Hepatocyte (in vitro differentiated cells): ENCODE results near the gene FGF4. TPM values are rescaled to one million over a fixed set of nuclear protein-coding genes. Genes with fewer than 3 reads are reported as not detected.

Experiments
- DNase-seq: peaks from one replicate; pipeline ENCODE4 v3.0.0-alpha.2; 2016; ENCODE audit warnings: low spot score
- H2AFZ ChIP-seq: fragments of 200-600 bp; sonication (generic); 2 replicates; pipeline ENCODE4 v1.6.0; 2016; ENCODE audit warnings: antibody characterized with exemption, mild to moderate bottlenecking
- H3K27ac ChIP-seq: fragments of 200-600 bp; sonication (generic); 2 replicates; pipeline ENCODE4 v1.5.1; 2016; ENCODE audit warnings: mild to moderate bottlenecking
- H3K27me3 ChIP-seq: fragments of 200-600 bp; sonication (generic); 2 replicates; pipeline ENCODE4 v1.6.1; 2016
- H3K36me3 ChIP-seq: fragments of 200-600 bp; sonication (generic); replicated peaks from 2 replicates; pipeline ENCODE4 v1.5.1; 2016; ENCODE audit warnings: low read depth; ENCODE audit not compliant: insufficient read depth
- H3K4me1 ChIP-seq: fragments of 200-600 bp; sonication (generic); 2 replicates; pipeline ENCODE4 v1.5.1; 2016; ENCODE audit warnings: mild to moderate bottlenecking, moderate library complexity; ENCODE audit not compliant: insufficient read depth
- H3K4me2 ChIP-seq: fragments of 200-600 bp; sonication (generic); 2 replicates; pipeline ENCODE4 v1.6.0; 2016
- H3K4me3 ChIP-seq: fragments of 200-600 bp; sonication (generic); 2 replicates; pipeline ENCODE4 v1.5.1; 2016; ENCODE audit warnings: mild to moderate bottlenecking
- H3K79me2 ChIP-seq: fragments of 200-600 bp; sonication (generic); 2 replicates; pipeline ENCODE4 v1.6.0; 2017; ENCODE audit warnings: mild to moderate bottlenecking
- H3K9me2 ChIP-seq: fragments of 200-600 bp; sonication (generic); replicated peaks from 2 replicates; pipeline ENCODE4 v1.6.0; 2017; ENCODE audit warnings: mild to moderate bottlenecking; ENCODE audit not compliant: insufficient read depth
- H3K9me3 ChIP-seq: fragments of 200-600 bp; sonication (generic); 2 replicates; pipeline ENCODE4 v1.5.1; 2016; ENCODE audit warnings: low read depth, mild to moderate bottlenecking
- H4K20me1 ChIP-seq: fragments of 200-600 bp; sonication (generic); 2 replicates; pipeline ENCODE4 v1.6.0; 2016; ENCODE audit warnings: mild to moderate bottlenecking; ENCODE audit not compliant: insufficient read depth, poor library complexity, severe bottlenecking
- CTCF ChIP-seq: fragments of 200-600 bp; sonication (generic); IDR thresholded peaks from 2 replicates; pipeline ENCODE4 v1.5.1; 2016; ENCODE audit warnings: antibody characterized with exemption, mild to moderate bottlenecking; ENCODE audit not compliant: poor library complexity
- EZH2 ChIP-seq: fragments of 200-600 bp; sonication (generic); IDR thresholded peaks from 2 replicates; pipeline ENCODE4 v1.6.1; 2016; ENCODE audit warnings: antibody characterized with exemption, mild to moderate bottlenecking, borderline replicate concordance
- EZH2phosphoT487 ChIP-seq: fragments of 200-600 bp; sonication (generic); IDR thresholded peaks from one replicate; pipeline ENCODE4 v1.6.1; 2018; ENCODE audit warnings: antibody characterized with exemption, mild to moderate bottlenecking, low read depth, moderate library complexity; ENCODE audit not compliant: unreplicated experiment, severe bottlenecking
- WGBS: methylation state at CpG from one replicate; pipeline ENCODE4 v1.1.6; 2016; ENCODE audit warnings: low lambda C conversion rate; ENCODE audit errors: missing lambda C conversion rate; 5-methylcytosine and 5-hydroxymethylcytosine counted together
- polyA plus RNA-seq: library from polyadenylated mRNA; unstranded; fragments of >200 nt; fragmentation: Nextera tagmentation; extraction: Ambion mirVana; gene quantifications from 2 replicates; pipeline ENCODE4 v1.2.1, GENCODE V29; 2016
- total RNA-seq: library from RNA; depleted of rRNA; stranded (reverse); fragments of >200 nt; gene quantifications from 2 replicates; pipeline ENCODE4 v1.2.3, GENCODE V29; 2014

Gene FGF4
- not detected in 2 replicates for total RNA-seq
- polyA plus RNA-seq: not detected in 2 replicates

DNA sequence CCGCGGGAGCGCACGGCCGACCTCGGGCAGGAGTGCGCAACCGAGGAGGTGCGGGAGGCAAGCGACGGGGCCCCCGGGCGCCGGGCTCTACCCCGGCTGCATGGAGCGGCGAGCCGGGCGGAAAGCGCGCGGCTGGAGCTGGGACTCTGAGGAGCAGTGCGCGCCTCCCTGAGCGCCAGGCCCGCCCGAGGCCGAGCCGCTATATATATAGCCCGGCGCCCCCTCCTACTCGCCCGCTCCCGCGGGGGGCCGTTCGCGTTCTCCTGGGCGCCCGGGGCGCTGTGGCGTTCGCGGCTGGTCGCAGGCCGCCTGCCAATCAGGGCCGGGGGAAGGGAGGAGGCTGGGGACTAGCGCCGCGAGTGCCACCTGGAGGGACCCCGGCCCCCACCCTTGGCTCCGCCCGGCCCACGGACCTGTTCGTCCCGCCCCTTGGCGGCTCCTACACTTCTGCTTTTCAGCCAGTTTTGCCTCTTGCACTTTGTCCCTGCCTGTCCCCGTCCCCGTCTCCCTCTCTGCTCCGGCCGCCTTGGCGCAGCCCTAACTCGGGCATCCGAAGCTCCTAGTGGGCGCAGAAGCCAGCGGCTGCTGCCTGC, at the start of gene FGF4:
FGF4 (minus strand) TSS at position 179 of the 593 bp plus-strand sequence. CDS start 257 bp downstream, outside the sequence.
- TF ChIP-seq CTCF: no peak
- no peak for TF ChIP-seq EZH2phosphoT487
- H3K79me2 ChIP-seq: no peaks in the 10 kb centered on the region
- no peaks in the 10 kb centered on the region for H3K4me1 ChIP-seq
- H3K27me3 ChIP-seq: peaks cover 79% of the 10 kb centered on the region
- H4K20me1 ChIP-seq: no peaks in the 10 kb centered on the region
- H3K4me3 ChIP-seq: no peak within 1 kb of the TSS
- H3K9me3 ChIP-seq: no peaks in the 10 kb centered on the region
- no peaks in the 10 kb centered on the region for H3K36me3 ChIP-seq
- H3K27ac ChIP-seq: no peak within 1 kb of the TSS
- 5% methylated on average over 30 of the region's 66 CpGs for WGBS
- H3K4me2 ChIP-seq: peak within 1 kb of the TSS; percentile 69
- no peak for DNase-seq
- H2AFZ ChIP-seq: no peak within 1 kb of the TSS
- no peaks in the 10 kb centered on the region for H3K9me2 ChIP-seq

DNA sequence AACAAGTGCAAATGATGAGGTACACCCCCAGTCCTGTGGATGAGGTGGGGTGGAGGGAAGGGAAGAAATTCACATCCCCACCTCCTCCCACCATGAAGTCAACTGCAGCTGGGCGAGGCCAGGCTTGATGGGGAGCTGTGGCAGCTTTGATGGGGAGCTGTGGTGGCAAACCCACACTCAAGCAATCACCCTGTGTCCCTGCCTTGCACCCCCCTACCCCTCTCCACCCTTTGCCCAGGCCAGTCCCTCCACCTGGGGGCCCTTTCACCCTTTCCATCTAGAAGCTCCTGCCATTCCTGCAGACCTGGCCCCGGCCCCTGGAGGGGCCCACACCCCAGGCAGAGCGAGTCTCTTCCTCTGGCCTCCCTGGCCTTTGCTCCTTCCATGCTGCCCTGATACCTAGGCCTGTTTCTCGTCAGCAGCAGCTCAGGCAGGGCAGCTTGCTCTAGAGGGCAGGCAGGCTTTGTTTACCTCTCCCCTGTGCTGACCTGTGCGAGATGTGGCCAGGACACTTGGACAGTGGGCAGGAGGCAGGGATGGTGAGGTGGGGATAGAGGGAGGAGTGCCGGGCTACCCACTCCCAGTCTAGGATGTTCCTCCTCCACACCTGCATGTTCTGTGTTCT, 48.6 kb upstream of the FGF4 start:
- H3K4me3 ChIP-seq: no peak overlapping the region
- no peaks in the 10 kb centered on the region for H3K9me3 ChIP-seq
- no peak overlapping the region for H3K27ac ChIP-seq
- peaks cover 31% of the 10 kb centered on the region for H3K27me3 ChIP-seq
- no peak for DNase-seq
- H3K4me2 ChIP-seq: no peak overlapping the region
- H3K4me1 ChIP-seq: no peaks in the 10 kb centered on the region
- TF ChIP-seq EZH2phosphoT487 (no peak), EZH2 (no peak), CTCF (no peak)
- WGBS: 66% methylated on average over 6 of the region's 6 CpGs
- no peak overlapping the region for H2AFZ ChIP-seq
- H3K9me2 ChIP-seq: no peaks in the 10 kb centered on the region
- H3K79me2 ChIP-seq: no peaks in the 10 kb centered on the region
- no peaks in the 10 kb centered on the region for H3K36me3 ChIP-seq
- H4K20me1 ChIP-seq: no peaks in the 10 kb centered on the region

GRCh38 chr11:69822676-69823494, 47.7 kb upstream of the FGF4 start:
- peaks cover 40% of the 10 kb centered on the region for H3K27me3 ChIP-seq
- WGBS: 87% methylated on average over 15 of the region's 15 CpGs
- H2AFZ ChIP-seq: no peak overlapping the region
- H3K4me3 ChIP-seq: no peak overlapping the region
- H3K9me2 ChIP-seq: no peaks in the 10 kb centered on the region
- H3K27ac ChIP-seq: no peak overlapping the region
- no peaks in the 10 kb centered on the region for H3K9me3 ChIP-seq
- TF ChIP-seq EZH2: no peak
- TF ChIP-seq CTCF: no peak
- TF ChIP-seq EZH2phosphoT487: no peak
- no peak for DNase-seq
- H3K36me3 ChIP-seq: no peaks in the 10 kb centered on the region
- no peaks in the 10 kb centered on the region for H3K79me2 ChIP-seq
- peaks cover 4% of the 10 kb centered on the region for H3K4me1 ChIP-seq
- no peak overlapping the region for H3K4me2 ChIP-seq
- H4K20me1 ChIP-seq: no peaks in the 10 kb centered on the region
